Dermis microvascular lymphatic vessel endothelial cell (primary cell): ENCODE results near the gene GPR162. TPM values are rescaled to one million over a fixed set of nuclear protein-coding genes. Genes with fewer than 3 reads are reported as not detected.

ENCODE experiments used
- DNase-seq, 2 donors: peaks; one replicate each; pipeline versions ENCODE4 v3.0.0 to v3.0.0-alpha.2; 2010; ENCODE audit warnings: low read depth in 2 of 2
- total RNA-seq: library from RNA; depleted of rRNA; stranded (reverse); fragments of >200 nt; gene quantifications from 2 replicates; pipeline ENCODE4 v1.2.1, GENCODE V29; 2014

GPR162 gene, protein sequence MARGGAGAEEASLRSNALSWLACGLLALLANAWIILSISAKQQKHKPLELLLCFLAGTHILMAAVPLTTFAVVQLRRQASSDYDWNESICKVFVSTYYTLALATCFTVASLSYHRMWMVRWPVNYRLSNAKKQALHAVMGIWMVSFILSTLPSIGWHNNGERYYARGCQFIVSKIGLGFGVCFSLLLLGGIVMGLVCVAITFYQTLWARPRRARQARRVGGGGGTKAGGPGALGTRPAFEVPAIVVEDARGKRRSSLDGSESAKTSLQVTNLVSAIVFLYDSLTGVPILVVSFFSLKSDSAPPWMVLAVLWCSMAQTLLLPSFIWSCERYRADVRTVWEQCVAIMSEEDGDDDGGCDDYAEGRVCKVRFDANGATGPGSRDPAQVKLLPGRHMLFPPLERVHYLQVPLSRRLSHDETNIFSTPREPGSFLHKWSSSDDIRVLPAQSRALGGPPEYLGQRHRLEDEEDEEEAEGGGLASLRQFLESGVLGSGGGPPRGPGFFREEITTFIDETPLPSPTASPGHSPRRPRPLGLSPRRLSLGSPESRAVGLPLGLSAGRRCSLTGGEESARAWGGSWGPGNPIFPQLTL
- 0.51 and 0.76 TPM in 2 replicates for total RNA-seq

DNA sequence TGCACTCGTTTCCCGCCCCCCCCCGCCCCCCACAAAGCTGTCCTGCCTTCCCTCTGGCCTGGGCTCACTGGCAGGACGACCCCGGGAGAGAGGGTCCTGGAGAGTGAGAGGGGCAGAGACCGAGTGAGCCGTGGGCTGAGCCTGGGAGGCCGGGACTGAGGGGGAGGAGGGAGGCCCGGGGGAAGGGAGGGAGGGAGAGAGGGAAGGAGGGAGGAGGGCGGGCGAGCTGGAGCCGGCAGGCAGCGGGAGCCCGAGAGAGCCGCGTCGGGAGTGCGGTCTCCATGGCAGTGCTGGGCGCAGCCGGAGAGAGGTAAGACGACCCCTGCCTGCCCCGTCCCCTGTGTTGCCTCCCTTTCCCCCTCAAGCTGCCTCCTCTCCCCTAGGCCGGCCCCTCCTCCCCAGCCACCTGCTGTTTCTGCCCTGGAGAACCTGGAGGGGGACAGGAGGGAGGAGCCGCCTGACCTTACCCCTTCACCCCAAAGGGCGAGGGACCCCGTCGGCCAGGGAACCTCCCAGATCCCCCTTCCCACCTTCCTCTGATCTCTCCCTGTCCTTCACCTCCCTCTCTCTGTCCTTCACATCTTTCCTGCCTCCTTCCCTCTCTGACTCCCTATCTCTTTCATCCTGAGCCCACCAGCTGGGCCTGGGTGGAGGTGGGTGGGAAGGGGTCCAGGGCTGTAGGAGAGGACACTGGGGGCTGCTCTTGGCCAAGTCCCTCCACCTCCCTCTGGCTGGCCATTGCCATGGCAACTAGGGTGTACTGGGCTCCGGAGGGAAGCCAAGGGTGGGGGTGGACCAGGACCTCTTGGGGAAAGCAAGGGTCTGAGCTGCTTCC is at the start of gene GPR162:
Gene GPR162 (plus strand): TSS at position 231 of the 835 bp plus-strand sequence. CDS start 2,078 bp downstream, outside the sequence.
- DNase-seq, result peak in 1 of 2 donors; percentile 59

DNA sequence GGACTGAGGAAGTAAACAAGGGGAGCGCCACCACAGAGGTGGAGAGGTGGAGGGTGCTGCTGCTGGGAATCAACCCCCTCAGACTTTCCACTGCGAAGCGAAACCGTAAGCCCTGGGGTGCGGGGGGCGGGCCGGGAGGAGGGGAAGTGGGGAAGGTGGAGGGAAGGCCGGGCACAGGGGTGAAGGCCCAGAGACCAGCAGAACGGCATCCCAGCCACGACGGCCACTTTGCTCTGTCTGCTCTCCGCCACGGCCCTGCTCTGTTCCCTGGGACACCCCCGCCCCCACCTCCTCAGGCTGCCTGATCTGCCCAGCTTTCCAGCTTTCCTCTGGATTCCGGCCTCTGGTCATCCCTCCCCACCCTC is 49.3 kb upstream of the GPR162 start, which contains the start of gene LAG3:
Gene LAG3 (plus strand): TSS at position 190 of the 365 bp plus-strand sequence. CDS start 333 bp downstream, outside the sequence.
- DNase-seq, result no peak

DNA sequence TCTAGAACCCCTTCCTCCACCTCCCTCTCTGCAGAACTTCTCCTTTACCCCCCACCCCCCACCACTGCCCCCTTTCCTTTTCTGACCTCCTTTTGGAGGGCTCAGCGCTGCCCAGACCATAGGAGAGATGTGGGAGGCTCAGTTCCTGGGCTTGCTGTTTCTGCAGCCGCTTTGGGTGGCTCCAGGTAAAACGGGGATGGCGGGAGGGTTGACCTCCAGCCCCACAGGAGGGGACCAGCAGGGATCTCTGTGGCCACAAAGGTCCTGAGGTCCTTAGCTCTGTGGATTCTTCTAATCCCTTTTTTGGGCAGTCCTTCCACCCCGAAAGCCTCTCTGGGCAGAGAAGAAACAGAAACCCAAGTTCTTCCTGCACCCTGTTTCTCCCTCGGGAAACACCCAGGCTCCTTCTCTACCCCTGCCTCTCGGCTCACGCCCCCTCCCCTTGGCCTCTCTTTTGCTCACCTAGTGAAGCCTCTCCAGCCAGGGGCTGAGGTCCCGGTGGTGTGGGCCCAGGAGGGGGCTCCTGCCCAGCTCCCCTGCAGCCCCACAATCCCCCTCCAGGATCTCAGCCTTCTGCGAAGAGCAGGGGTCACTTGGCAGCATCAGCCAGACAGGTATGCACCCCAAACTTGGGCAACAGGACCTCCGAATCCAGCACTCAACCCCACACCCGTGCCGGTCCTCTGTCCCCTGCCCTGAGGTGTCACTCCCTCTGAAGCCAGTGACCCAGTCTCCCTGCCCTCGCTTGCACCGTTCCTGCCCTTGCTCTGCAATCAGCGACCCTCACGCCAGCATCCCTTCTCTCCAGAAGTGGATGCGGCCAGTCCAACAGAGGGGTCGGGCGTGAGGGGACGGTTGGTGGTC is 48.7 kb upstream of the GPR162 start:
- DNase-seq, result no peak

DNA sequence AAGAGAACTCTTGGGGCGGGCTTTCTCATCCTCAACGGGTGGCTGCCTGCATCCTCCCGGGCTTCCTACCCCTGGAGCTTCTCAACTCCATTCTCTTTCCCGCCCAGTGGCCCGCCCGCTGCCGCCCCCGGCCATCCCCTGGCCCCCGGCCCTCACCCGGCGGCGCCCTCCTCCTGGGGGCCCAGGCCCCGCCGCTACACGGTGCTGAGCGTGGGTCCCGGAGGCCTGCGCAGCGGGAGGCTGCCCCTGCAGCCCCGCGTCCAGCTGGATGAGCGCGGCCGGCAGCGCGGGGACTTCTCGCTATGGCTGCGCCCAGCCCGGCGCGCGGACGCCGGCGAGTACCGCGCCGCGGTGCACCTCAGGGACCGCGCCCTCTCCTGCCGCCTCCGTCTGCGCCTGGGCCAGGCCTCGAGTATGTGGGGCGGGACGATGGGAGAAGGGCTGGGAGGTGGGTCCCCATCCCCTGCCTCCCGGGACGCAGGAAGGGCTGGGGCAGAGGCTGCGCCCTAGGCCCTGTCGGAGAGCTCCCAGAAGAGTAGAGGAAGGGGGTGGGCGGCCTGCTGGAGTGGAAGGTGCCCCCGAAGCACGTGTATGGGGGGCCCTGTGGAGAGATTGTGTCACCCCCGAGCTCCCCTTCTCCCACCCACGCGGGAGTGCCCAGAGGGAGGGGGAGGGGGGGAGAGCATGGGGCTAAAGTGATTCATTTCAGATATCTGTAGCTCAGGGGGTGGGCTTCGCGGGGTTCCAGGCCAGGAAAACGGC is 47.9 kb upstream of the GPR162 start:
- DNase-seq, result no peak

DNA sequence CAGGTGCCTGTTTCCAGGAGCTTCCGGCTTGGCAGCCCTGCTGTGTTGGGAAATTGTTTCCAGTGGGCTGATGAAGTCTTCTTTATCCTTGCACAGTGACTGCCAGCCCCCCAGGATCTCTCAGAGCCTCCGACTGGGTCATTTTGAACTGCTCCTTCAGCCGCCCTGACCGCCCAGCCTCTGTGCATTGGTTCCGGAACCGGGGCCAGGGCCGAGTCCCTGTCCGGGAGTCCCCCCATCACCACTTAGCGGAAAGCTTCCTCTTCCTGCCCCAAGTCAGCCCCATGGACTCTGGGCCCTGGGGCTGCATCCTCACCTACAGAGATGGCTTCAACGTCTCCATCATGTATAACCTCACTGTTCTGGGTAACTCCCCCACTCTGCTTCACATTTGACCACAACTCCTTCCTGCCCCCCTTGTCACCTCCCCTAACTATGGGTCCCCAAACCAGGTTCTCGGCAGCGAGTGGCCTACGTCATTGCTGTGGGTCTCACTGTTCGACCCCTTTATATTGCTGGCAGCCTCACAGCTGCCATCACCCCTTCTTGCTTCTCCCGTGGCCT is 47.0 kb upstream of the GPR162 start:
- DNase-seq, result no peak

DNA sequence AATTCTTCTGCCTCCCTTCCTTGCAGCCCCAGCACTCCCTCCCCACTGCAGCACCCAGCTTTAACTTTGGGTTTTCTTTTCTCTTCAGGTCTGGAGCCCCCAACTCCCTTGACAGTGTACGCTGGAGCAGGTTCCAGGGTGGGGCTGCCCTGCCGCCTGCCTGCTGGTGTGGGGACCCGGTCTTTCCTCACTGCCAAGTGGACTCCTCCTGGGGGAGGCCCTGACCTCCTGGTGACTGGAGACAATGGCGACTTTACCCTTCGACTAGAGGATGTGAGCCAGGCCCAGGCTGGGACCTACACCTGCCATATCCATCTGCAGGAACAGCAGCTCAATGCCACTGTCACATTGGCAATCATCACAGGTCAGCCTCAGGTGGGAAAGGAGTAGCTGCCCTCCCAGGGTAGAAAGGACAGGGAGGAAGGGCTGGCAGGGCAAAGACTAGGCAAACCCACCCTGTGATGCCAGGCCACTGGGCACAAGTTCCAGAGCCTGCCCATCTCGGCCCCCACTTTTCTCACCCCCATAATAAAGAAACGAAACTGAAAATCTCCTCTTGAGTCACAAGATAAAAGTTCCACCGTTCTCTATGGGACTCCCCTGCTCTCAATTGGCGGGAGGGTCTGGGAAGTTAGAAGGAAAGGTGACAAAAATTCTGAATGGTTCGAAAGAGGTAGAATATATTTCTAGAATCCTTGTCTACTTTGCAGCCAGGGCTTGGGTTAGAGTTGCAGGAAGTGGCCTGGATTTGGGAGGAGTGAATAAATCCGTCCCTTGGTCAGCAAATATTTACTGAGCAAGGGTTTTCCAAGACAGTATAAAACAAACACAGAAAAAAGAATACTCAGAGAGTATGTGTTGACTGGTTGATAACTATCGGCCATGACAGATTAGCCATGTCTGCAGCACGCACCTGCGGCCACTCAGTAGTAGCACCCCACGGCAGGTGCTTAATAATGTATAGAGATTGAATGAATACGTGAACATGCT is 46.1 kb upstream of the GPR162 start:
- DNase-seq, result no peak

DNA sequence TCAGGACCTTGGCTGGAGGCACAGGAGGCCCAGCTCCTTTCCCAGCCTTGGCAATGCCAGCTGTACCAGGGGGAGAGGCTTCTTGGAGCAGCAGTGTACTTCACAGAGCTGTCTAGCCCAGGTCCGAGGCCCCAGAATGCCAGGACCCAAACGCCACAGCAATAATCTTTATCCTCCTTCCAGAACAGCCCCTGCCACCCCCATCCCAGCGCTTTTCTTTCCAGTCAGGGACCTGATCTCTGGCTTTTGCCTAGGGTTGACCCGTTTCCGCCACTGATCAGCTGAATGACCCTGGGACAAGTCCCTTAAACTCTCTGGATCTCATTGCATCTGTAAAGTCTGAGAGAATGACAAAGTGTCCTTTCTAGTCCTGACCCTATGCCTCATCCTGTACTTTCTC is 44.2 kb upstream of the GPR162 start:
- no peak for DNase-seq

DNA sequence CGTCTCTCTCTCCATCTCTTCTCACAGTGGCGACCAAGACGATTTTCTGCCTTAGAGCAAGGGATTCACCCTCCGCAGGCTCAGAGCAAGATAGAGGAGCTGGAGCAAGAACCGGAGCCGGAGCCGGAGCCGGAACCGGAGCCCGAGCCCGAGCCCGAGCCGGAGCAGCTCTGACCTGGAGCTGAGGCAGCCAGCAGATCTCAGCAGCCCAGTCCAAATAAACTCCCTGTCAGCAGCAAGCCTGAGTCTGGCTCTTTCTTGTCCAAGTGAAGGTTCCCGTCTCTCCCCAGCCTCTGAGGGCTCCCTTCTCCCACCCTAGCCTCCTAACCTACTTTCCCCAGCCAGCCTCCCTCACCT is 43.4 kb upstream of the GPR162 start:
- no peak for DNase-seq

DNA sequence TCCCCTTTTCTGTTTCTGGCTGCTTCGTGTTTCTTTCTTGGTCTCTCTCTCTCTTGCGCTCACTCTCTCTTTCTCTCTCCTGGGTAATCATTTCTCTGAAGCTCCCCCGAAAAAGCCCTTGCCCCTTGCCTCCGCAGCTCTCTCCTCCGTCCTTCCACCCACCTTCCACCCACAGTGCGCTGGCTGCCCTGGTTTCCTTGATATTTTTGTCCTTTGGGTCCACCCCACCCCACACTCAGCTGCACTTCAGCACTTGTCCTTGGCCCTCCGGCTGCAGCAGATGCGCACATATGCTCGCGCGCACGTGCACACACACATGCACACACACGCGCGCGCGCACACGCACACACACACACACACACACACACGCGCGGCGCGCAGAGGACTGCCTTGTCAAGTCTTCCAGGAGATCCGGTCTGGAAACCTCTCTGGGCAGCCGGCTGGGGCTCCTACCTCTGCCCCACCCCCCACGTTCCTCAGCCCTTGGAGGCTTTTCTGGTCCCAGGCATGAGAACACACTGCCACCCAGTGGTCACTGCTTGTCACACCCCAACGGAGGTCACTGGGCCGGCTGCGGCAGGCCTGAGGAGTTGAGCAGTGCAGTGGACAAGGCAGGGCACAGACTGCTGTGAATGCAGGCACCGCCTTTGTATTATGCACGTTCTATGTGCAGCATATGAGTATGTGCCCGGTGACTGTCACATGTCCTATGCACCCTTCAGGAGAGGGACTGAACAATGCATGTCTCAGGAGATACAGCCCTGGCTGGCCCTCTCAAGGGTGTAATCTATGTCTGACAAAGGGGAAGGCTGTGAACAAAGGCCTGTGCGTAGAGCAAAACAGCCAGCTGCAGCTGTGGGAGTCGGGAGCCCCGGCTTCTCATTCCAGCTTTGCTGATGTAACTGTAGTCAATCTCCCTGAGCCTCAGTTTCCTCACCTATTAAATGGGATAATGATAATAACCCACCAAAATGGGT is 42.8 kb upstream of the GPR162 start:
- DNase-seq, result peak; percentile 71 to 92

DNA sequence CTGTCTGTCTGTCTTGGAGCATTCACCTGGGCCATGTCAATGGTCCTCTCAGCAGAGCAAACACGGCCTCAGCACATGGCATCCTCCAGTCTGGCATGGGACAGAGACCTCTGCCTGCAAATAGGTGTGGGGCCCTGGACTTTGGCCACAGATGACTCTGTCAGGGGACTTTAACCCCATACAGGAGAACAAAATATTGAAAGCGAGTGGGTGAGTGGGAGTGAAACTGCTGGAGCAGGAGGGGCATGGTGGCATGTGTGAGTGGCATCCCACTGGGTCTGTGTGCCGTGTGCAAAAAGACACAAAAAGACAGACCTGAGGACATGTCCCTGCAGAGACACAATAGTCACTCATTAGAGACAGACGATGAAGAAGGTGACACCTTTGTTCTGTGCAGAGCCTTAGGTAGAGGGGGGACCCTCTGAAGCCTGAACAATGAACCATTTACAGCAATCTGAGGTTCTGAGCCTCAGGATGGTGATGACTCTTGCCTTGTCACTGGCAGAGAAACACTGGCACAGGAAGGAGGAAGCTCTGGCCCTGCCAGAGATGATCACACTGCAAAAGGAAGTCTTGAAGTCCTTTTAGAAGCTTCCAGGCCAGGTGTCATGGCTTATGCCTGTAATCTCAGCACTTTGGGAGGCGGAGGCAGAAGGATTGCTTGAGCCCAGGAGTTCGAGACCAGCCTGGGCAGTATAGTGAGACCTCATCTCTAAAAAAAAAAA is 41.8 kb upstream of the GPR162 start:
- DNase-seq, result no peak

DNA sequence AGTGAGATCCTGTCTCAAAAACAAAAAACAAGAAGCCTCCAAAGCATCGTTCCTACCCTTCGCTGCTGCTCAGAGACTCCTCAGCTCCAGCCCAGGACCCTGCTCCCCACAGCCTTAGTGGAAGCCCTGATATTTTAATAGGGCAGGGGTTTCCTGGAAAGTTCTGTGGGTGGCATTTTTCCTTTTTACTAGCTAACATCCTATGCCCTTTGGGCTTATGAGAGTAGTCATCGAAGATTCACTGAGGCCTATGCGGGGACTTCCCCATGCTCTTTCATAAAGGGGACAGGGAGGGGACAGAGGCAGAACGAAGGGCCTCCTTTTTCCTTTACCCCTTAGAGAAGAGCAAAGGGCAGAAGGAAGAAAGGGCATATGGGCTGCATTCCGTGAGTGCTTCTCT is 41.0 kb upstream of the GPR162 start:
- no peak for DNase-seq

DNA sequence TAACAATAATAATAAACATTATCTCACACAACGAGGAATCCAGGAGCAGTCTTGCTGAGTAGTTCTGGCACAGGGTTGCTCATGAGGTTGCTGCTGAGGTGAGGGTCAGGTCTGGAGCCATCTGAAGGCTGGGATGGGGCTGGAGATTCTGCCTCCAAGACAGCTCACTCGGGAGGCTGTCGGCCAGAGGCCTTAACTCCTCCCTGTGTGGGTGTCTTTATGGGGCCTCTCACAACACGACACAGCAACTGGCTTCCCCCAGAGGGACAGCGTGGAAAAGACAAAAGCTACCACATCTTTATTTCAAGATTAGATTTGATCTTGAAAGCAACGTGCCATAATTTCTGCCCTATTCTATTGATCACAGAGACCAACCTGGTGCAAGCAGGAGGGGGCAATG is 39.5 kb upstream of the GPR162 start:
- DNase-seq, result no peak

DNA sequence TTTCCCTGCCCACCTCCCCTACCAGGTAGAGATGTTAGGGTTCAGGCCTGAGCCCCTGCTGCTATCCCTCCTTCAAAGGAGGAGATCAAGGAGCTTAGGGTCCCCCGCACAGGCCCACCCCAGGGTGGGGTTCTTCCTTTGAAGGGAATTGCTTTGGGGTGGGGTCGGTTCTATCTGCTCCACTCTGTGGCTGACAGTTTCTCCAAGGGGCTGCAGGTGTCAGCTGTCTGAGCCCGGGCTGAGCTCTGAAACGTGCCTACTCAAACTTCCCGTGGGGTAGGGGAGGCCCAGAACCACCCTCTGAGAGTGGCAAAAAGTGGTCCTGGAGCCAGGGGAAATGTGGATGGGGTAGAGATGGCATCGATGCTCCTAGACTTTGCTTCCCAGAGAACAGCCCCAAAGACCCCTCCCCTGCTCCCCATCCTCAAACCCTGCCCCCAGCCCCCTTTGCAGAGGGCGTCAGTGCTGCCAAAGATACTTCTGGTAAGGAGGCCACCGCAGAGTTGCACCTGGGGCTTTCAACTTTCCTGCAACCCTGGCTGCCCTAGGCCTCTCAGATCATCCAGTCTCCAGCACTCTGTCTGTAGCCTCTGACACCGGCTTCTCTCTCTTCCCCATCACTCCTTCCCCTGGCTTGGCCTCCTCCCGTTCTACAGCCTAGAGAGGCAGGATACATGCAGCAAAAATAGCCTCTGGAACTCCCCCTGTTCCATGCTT is 38.6 kb upstream of the GPR162 start:
- DNase-seq, result no peak

DNA sequence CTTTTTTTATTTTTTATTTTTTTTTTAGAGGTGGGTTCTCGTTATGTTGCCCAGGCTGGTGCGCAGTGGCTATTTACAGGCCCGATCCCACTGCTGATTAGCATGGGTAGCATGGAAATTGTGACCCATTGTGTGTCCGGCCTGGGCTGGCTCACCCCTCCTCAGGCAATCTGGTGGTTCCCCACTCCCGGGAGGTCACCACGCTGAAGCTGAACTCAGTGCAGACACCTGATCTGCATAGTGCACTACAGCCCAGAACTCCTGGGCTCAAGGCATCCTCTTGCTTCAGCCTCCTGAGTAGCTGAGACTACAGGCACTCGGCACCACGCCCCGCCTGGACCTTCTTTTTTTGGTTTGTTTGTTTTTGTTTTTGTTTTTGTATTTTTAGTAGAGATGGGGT is 37.8 kb upstream of the GPR162 start:
- no peak for DNase-seq

DNA sequence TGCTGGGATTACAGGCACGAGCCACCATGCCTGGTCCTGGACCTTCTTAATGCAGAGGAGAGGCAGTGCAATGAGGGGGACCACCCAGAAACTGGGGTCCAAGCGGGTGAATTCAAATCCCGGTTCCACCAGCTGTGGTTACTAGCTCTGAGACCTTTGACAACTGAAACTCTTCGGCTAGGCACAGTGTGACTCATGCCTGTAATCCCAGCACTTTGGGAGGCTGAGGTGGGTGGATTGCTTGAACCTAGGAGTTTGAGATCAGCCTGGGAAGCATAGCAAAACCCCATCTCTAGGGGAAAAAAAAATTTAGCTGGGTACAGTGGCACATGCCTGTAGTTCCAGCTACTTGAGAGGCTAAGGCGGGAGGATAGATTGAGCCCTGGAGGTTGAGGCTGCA is 37.3 kb upstream of the GPR162 start:
- no peak for DNase-seq

DNA sequence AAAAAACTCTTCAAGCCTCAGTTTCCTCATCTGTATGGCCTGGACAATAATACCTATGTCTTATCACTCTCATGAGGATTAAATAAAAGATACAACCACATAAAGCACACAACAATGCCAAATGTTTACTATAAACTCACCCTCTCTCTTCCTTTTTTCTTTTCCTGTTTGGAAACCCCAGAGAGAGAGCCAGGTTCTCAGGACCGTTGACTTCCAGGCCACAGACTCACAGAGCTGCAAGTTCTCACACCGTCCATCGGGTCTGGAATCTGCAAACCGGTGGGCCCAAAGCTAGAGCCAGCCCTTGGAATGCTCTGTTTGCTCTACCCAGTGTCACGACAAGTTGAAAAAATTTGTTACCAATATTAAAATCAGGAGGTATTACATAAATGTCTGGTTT is 36.9 kb upstream of the GPR162 start:
- peak in 1 of 2 donors; percentile 32 for DNase-seq
